ENCODE data around the gene PRKCZ. TPM values are rescaled to one million over a fixed set of nuclear protein-coding genes. Genes with fewer than 3 reads are reported as not detected.

PRKCZ gene
- total RNA-seq, 2 donors from 2014 or later = 9.6 to 10.9 TPM

DNA sequence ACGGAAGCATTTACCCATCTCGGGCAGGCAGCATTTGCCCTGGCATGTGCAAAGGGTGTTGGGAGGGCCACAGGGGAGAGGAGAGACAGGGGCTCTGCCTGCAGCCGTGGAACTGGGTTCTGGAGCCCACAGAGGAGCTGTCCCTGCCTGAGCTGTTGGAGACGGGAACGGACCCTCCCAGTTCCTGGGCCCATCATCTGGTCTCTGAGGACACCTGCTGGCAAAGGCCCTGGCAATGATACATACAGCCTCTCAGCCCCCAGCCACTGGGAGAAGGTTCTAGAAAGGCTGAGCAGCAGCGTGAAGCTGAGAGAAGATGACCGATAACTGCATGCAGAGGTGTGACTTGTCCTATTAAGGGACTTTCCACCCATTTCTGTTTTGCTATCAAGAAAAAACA, 113.0 kb downstream of the PRKCZ start:
- TF ChIP-seq, protein P1, sequence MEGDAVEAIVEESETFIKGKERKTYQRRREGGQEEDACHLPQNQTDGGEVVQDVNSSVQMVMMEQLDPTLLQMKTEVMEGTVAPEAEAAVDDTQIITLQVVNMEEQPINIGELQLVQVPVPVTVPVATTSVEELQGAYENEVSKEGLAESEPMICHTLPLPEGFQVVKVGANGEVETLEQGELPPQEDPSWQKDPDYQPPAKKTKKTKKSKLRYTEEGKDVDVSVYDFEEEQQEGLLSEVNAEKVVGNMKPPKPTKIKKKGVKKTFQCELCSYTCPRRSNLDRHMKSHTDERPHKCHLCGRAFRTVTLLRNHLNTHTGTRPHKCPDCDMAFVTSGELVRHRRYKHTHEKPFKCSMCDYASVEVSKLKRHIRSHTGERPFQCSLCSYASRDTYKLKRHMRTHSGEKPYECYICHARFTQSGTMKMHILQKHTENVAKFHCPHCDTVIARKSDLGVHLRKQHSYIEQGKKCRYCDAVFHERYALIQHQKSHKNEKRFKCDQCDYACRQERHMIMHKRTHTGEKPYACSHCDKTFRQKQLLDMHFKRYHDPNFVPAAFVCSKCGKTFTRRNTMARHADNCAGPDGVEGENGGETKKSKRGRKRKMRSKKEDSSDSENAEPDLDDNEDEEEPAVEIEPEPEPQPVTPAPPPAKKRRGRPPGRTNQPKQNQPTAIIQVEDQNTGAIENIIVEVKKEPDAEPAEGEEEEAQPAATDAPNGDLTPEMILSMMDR (IDR thresholded peaks at IDR 0.05) = no peak
- TF ChIP-seq POLR2A (IDR thresholded peaks at IDR 0.05) = no peak
- ATAC-seq = no peak
- Histone ChIP-seq H3K9me3 (no peaks in the 10 kb centered on the region), H3K4me3 (no peak overlapping the region), H3K27me3 (no peaks in the 10 kb centered on the region), H3K4me1 (no peaks in the 10 kb centered on the region), H3K27ac (no peak overlapping the region), H3K36me3 (replicated peaks in 1 of 2; ENCODE audit: insufficient read depth in 1 of 2, low read depth in 2 of 2) (no peaks in the 10 kb centered on the region)
- WGBS, 2 donors = 92 to 97% methylated on average over 7 of the region's 7 CpGs
- no peak for DNase-seq
- intact Hi-C loops (cut with DNase I) = no loop called here

DNA sequence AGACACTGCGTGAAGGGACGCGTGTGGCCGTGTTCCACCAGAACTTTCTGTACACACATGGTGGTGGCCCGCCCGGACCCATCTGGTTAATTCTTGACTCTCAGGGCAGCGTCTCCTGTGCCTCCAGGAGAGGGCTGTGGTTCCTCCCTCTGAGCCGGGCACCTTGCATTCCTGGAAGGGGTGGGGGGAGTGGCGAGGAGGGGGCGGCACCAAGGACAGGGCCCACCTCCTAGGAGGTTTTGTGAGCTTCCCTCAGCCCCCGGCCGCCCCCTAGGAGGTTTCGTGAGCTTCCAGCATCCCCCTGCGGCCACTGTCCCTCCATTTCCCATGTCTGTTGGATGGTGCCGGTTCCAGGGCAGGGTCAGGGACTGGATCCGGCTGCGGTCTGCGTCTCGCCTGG, 115.4 kb downstream of the PRKCZ start:
- intact Hi-C loops (cut with DNase I) = no loop called here
- H3K4me1 ChIP-seq = no peaks in the 10 kb centered on the region
- DNase-seq (no peak), ATAC-seq (no peak)
- WGBS, 2 donors = 93 to 94% methylated on average over 16 of the region's 19 CpGs
- H3K36me3 ChIP-seq (replicated peaks in 1 of 2; ENCODE audit: insufficient read depth in 1 of 2, low read depth in 2 of 2) = no peaks in the 10 kb centered on the region
- no peak overlapping the region for H3K4me3 ChIP-seq
- H3K27ac ChIP-seq = no peak overlapping the region
- TF ChIP-seq, protein P1 (IDR thresholded peaks at IDR 0.05) = no peak
- TF ChIP-seq POLR2A (IDR thresholded peaks at IDR 0.05) = no peak
- H3K27me3 ChIP-seq = no peaks in the 10 kb centered on the region
- H3K9me3 ChIP-seq = no peaks in the 10 kb centered on the region

DNA sequence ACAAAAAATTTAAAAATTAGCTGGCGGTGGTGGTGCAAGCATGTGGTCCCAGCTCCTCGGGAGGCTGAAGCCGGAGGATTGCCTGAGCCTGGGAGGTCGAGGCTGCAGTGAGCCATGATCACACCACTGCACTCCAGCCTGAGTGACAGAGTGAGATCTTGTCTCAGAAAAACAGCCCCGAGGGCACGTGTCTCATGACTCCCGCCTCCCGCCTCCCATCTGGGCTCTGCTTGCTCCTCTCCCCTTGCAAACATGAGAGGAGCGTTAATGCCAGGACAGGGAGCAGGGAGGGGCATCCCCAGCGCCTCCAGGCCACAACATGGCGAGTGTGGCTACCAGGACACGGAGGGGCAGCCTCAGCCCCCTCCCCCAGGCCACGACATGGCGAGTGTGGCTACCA, 116.0 kb downstream of the PRKCZ start:
- no peak for TF ChIP-seq POLR2A (IDR thresholded peaks at IDR 0.05)
- TF ChIP-seq, protein P1 (IDR thresholded peaks at IDR 0.05) = no peak
- Histone ChIP-seq H3K27ac (no peak overlapping the region), H3K9me3 (no peaks in the 10 kb centered on the region), H3K4me3 (no peak overlapping the region), H3K4me1 (no peaks in the 10 kb centered on the region), H3K27me3 (no peaks in the 10 kb centered on the region), H3K36me3 (replicated peaks in 1 of 2; ENCODE audit: insufficient read depth in 1 of 2, low read depth in 2 of 2) (no peaks in the 10 kb centered on the region)
- DNase-seq (no peak), ATAC-seq (no peak)
- WGBS, 2 donors = 90 to 92% methylated on average over 6 to 14 of the region's 14 CpGs
- intact Hi-C loops (cut with DNase I) = no loop called here

DNA sequence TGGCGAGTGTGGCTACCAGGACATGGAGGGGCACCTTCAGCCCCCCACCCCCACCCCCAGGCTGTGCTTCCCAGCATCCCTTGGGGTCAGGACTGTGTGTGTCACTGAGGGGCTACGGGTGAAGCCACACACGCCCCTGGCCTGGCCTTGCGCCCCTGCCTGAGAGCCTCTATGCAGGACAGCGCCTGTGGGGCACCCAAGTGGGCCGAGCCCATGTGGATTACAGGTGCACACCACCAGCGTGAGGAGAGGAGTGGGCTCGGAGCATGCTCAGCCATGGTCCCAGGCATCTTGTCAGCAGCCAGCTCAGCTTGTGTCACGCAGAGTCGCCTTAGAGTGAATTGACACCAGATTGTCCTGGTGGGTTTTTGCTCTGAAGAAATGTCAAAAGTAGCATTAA, 116.5 kb downstream of the PRKCZ start:
- Histone ChIP-seq H3K36me3 (replicated peaks in 1 of 2; ENCODE audit: insufficient read depth in 1 of 2, low read depth in 2 of 2) (peaks cover 0 to 2% of the 10 kb centered on the region in 2 donors), H3K4me3 (no peak overlapping the region), H3K27me3 (no peaks in the 10 kb centered on the region), H3K9me3 (no peaks in the 10 kb centered on the region), H3K4me1 (no peaks in the 10 kb centered on the region), H3K27ac (no peak overlapping the region)
- TF ChIP-seq, protein P1 (IDR thresholded peaks at IDR 0.05) = no peak
- no peak for TF ChIP-seq POLR2A (IDR thresholded peaks at IDR 0.05)
- WGBS, 2 donors = 92 to 100% methylated on average over 2 to 6 of the region's 10 CpGs
- DNase-seq (no peak), ATAC-seq (no peak)
- intact Hi-C loops (cut with DNase I) = no loop called here

DNA sequence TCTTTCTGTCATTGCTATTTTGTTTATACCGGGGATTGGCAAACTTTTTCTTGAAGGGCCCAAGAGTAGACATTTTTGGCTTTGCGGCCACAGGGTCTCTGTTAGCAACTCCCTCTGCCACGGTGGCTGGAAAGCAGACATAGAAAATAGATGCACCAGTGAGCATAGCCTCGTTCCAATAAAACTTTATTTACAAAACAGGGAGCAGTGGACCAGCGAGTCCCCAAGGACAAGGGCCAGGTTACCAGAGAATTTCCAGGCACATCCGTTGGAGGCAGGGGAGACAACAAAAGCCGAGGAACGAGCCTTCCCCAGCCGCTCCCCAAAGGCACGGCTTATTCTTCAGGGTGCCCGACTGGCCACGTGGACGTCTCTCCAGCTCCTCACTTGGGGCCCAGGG, 117.9 kb downstream of the PRKCZ start:
- TF ChIP-seq, protein P1 (IDR thresholded peaks at IDR 0.05) = no peak
- no peak for TF ChIP-seq POLR2A (IDR thresholded peaks at IDR 0.05)
- intact Hi-C loops (cut with DNase I) = no loop called here
- H3K9me3 ChIP-seq = no peaks in the 10 kb centered on the region
- ATAC-seq (no peak), DNase-seq (no peak)
- no peak overlapping the region for H3K27ac ChIP-seq
- no peaks in the 10 kb centered on the region for H3K4me1 ChIP-seq
- WGBS, 2 donors = 96% methylated on average over 12 to 13 of the region's 13 CpGs
- H3K27me3 ChIP-seq = no peaks in the 10 kb centered on the region
- no peak overlapping the region for H3K4me3 ChIP-seq
- peaks cover 0 to 3% of the 10 kb centered on the region in 2 donors for H3K36me3 ChIP-seq (replicated peaks in 1 of 2; ENCODE audit: insufficient read depth in 1 of 2, low read depth in 2 of 2)
